ENCODE results near the gene IKZF3. TPM values are rescaled to one million over a fixed set of nuclear protein-coding genes. Genes with fewer than 3 reads are reported as not detected.

Gene IKZF3
- total and polyA plus RNA-seq, 2 donors from 2014 or later = 0.09 to 10.2 TPM

DNA sequence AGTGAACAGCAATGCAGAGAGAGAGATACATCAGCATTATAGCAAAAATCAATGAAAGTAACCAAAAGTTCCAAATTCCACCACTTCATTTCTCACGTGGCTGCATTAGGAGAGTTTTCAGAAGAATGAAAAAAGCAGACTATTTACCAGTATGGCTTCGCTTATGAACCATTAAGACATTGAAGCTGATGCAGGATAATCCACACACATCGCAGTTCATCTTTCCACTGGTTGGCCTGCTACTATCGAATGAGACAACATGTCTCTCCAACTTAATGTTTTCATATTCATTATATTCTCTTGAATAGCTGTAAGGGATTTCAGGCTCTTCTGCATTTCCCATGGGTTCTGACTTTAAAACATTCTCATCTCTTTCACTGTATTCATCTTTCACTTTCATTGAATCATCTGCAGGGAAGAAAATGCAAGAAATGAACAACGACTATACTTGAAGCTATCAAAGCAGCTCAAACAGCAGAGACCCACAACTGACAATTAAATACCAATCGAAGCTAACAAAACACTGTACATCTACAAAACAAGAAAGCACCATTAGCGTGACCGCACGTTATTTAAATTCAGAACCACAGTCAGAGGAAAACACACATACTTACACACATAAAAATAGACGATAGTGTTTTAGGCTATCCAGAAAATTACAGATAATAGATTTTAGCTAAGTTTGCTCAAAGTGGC is 71.4 kb downstream of the IKZF3 start:
- intact Hi-C loops (cut with DNase I) = no loop called here
- no peak for FAIRE-seq
- no peaks in the 10 kb centered on the region for H3K9me3 ChIP-seq (ENCODE audit: control insufficient read depth in 2 of 3, insufficient read depth in 1 of 3, low read length in 3 of 3)

DNA sequence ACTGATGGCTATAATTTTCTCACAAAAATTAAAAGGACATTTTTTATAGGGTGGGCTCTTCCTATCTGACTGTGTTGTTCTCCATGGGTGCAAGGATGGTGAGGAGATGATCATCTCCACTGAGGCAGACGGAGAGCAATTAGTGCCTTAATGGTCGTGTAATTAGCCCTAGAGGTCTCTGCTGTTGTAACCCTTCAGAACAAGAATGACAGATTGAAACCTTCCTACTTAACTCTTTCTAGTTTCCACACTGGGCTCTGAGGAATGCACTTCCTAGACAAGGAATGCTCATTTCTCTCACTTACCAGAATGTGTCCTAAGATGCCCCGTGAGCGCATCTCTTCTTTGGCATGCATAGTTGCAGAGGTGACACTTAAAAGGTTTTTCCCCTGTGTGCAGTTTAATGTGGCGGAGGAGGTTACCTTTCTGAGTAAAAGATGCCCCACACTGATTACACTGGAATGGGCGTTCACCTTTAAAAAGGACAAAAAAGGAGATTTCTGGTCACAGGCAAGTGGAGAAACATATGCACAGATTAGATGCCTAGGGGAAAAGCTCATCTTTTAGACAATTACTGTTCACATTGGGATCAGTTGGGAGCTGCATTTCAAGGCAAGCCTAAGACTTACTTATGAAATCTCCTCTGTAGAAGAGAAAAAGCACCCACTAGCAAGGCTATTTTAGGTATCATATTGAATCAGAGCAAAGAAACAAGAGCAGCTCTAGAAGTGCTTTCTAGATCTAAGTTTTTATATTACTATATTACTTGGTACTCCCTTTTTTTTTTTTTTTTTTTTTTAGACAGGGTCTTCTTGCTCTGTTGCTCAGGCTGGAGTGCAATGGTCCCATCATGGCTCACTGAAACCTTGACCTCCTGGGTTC is 72.8 kb downstream of the IKZF3 start:
- no peak overlapping the region for H3K4me3 ChIP-seq (ENCODE audit: low read length in 3 of 3)
- FAIRE-seq = no peak
- no peaks in the 10 kb centered on the region for H3K9me3 ChIP-seq (ENCODE audit: control insufficient read depth in 2 of 3, insufficient read depth in 1 of 3, low read length in 3 of 3)
- no peak overlapping the region for H3K27ac ChIP-seq (ENCODE audit: low read depth in 2 of 2, low read length in 2 of 2)
- H3K4me1 ChIP-seq (ENCODE audit: control insufficient read depth in 2 of 3, insufficient read depth in 2 of 3, low read depth in 1 of 3, low read length in 3 of 3) = no peaks in the 10 kb centered on the region
- intact Hi-C loops (cut with DNase I) = no loop called here
- no peak overlapping the region for H3K9ac ChIP-seq (ENCODE audit: low read length in 3 of 3)
- H3K27me3 ChIP-seq (ENCODE audit: control insufficient read depth, insufficient read depth, low read length) = no peaks in the 10 kb centered on the region
- H3K36me3 ChIP-seq (ENCODE audit: control insufficient read depth in 2 of 3, insufficient read depth in 3 of 3, low read length in 3 of 3) = no peaks in the 10 kb centered on the region
- TF ChIP-seq, protein P1, sequence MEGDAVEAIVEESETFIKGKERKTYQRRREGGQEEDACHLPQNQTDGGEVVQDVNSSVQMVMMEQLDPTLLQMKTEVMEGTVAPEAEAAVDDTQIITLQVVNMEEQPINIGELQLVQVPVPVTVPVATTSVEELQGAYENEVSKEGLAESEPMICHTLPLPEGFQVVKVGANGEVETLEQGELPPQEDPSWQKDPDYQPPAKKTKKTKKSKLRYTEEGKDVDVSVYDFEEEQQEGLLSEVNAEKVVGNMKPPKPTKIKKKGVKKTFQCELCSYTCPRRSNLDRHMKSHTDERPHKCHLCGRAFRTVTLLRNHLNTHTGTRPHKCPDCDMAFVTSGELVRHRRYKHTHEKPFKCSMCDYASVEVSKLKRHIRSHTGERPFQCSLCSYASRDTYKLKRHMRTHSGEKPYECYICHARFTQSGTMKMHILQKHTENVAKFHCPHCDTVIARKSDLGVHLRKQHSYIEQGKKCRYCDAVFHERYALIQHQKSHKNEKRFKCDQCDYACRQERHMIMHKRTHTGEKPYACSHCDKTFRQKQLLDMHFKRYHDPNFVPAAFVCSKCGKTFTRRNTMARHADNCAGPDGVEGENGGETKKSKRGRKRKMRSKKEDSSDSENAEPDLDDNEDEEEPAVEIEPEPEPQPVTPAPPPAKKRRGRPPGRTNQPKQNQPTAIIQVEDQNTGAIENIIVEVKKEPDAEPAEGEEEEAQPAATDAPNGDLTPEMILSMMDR (IDR thresholded peaks at IDR 0.05; ENCODE audit: borderline replicate concordance, extremely low read depth, insufficient read depth) = no peak
- no peak for DNase-seq

More for the DNA sequence above, 71.4 kb downstream of the IKZF3 start:
- no peak overlapping the region for H3K9ac ChIP-seq (ENCODE audit: low read length in 3 of 3)
- TF ChIP-seq, protein P1 (IDR thresholded peaks at IDR 0.05; ENCODE audit: borderline replicate concordance, extremely low read depth, insufficient read depth) = no peak
- no peak for DNase-seq
- H3K36me3 ChIP-seq (ENCODE audit: control insufficient read depth in 2 of 3, insufficient read depth in 3 of 3, low read length in 3 of 3) = no peaks in the 10 kb centered on the region
- no peaks in the 10 kb centered on the region for H3K27me3 ChIP-seq (ENCODE audit: control insufficient read depth, insufficient read depth, low read length)
- H3K27ac ChIP-seq (ENCODE audit: low read depth in 2 of 2, low read length in 2 of 2) = no peak overlapping the region
- no peaks in the 10 kb centered on the region for H3K4me1 ChIP-seq (ENCODE audit: control insufficient read depth in 2 of 3, insufficient read depth in 2 of 3, low read depth in 1 of 3, low read length in 3 of 3)
- H3K4me3 ChIP-seq (ENCODE audit: low read length in 3 of 3) = no peak overlapping the region

DNA sequence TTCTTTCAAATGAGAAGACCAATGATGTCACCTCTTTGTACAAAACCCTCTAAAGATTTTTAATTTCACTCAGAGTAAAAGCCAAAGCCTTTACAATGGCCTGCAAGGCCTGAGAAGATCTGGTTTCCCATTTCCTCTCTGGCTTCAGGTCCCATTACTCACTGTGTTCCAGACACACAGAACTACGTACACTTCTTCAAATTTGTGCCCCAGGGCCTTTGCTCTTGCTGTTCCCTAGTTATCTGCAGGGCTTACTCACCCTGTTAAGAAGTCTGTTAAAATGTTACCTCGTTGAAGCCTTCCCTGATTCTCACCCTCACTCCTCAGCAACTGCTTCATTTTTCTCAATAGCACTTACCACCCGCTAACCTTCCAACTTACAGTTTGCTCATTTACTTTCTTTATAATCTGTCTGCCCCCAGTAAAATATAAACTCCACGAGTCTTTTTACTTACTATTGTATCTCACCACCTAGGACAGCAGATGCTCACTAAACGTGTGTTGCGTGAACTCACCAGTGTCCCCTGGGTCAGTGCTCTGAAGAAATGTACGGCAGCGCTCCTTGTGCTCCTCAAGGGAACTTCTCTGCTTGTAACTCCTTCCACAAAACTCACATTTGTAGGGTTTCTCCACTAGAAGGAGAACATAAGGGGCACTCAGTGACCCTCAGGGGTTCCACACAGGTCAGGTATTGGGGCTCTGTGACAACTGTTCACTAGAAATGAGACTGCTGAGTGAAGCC is 76.2 kb downstream of the IKZF3 start:
- DNase-seq (no peak), FAIRE-seq (no peak)
- no peaks in the 10 kb centered on the region for H3K27me3 ChIP-seq (ENCODE audit: control insufficient read depth, insufficient read depth, low read length)
- TF ChIP-seq, protein P1 (IDR thresholded peaks at IDR 0.05; ENCODE audit: borderline replicate concordance, extremely low read depth, insufficient read depth) = no peak
- H3K4me1 ChIP-seq (ENCODE audit: control insufficient read depth in 2 of 3, insufficient read depth in 2 of 3, low read depth in 1 of 3, low read length in 3 of 3) = no peaks in the 10 kb centered on the region
- no peaks in the 10 kb centered on the region for H3K9me3 ChIP-seq (ENCODE audit: control insufficient read depth in 2 of 3, insufficient read depth in 1 of 3, low read length in 3 of 3)
- H3K4me3 ChIP-seq (ENCODE audit: low read length in 3 of 3) = no peak overlapping the region
- intact Hi-C loops (cut with DNase I) = no loop called here
- H3K36me3 ChIP-seq (ENCODE audit: control insufficient read depth in 2 of 3, insufficient read depth in 3 of 3, low read length in 3 of 3) = no peaks in the 10 kb centered on the region
- H3K27ac ChIP-seq (ENCODE audit: low read depth in 2 of 2, low read length in 2 of 2) = no peak overlapping the region
- no peak overlapping the region for H3K9ac ChIP-seq (ENCODE audit: low read length in 3 of 3)

Data from kidney (tissue), 14 donors.